WERI-Rb-1 (cell line): Measurements from ENCODE around the gene CNOT10.

Source experiments
- DNase-seq: peaks from one replicate; pipeline ENCODE4 v3.0.0-alpha.2; 2020
- H3K27ac ChIP-seq: fragments of 250-450 bp; sonication (Bioruptor Pico); 2 replicates; pipeline ENCODE4 v1.5.1; 2020; ENCODE audit warnings: mild to moderate bottlenecking, moderate library complexity
- H3K27me3 ChIP-seq: fragments of 250-450 bp; sonication (Bioruptor Pico); 2 replicates; pipeline ENCODE4 v1.5.1; 2021; ENCODE audit warnings: mild to moderate bottlenecking, low read depth, moderate library complexity; ENCODE audit not compliant: insufficient read depth, severe bottlenecking
- H3K36me3 ChIP-seq: fragments of 250-450 bp; sonication (Bioruptor Pico); 2 replicates; pipeline ENCODE4 v1.5.1; 2020; ENCODE audit warnings: mild to moderate bottlenecking, moderate library complexity
- H3K4me3 ChIP-seq: 2 replicates; pipeline ENCODE4 v1.5.1; 2011; ENCODE audit warnings: low read depth, mild to moderate bottlenecking, control low read depth, low read length
- H3K9me3 ChIP-seq: fragments of 250-450 bp; sonication (Bioruptor Pico); 2 replicates; pipeline ENCODE4 v1.5.1; 2021; ENCODE audit warnings: mild to moderate bottlenecking, moderate library complexity; ENCODE audit not compliant: severe bottlenecking
- TF ChIP-seq, protein P1 (sequence below): IDR thresholded peaks from 2 replicates; pipeline ENCODE4 v1.5.1; 2011; ENCODE audit warnings: low read depth, mild to moderate bottlenecking, control low read depth, inconsistent platforms, low read length

Gene CNOT10

DNA sequence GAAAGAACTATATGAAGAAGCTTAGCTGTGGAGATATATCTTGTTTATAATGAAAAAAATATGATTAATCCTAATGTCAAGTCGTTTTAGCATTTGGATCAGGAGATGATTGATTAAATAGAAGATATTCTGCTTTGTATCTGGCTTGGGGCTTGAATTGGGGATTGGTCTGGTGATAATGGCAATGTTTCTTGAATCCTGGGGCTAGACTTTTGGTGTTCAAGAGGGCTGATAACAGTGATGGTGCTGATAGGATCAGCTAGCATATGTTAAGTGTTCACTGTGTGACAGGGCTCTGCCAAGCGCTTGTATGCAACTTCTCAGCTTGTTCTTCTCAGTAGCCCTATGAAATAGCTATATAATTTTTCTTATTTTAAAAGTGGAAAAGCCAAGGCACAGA lies 20.2 kb downstream of the CNOT10 start:
- H3K4me3 ChIP-seq, result no peak overlapping the region
- no peaks in the 10 kb centered on the region for H3K9me3 ChIP-seq
- H3K27me3 ChIP-seq, result no peaks in the 10 kb centered on the region
- no peak for DNase-seq
- H3K36me3 ChIP-seq, result peaks cover 29% of the 10 kb centered on the region
- no peak overlapping the region for H3K27ac ChIP-seq
- TF ChIP-seq, protein P1, sequence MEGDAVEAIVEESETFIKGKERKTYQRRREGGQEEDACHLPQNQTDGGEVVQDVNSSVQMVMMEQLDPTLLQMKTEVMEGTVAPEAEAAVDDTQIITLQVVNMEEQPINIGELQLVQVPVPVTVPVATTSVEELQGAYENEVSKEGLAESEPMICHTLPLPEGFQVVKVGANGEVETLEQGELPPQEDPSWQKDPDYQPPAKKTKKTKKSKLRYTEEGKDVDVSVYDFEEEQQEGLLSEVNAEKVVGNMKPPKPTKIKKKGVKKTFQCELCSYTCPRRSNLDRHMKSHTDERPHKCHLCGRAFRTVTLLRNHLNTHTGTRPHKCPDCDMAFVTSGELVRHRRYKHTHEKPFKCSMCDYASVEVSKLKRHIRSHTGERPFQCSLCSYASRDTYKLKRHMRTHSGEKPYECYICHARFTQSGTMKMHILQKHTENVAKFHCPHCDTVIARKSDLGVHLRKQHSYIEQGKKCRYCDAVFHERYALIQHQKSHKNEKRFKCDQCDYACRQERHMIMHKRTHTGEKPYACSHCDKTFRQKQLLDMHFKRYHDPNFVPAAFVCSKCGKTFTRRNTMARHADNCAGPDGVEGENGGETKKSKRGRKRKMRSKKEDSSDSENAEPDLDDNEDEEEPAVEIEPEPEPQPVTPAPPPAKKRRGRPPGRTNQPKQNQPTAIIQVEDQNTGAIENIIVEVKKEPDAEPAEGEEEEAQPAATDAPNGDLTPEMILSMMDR, result no peak

DNA sequence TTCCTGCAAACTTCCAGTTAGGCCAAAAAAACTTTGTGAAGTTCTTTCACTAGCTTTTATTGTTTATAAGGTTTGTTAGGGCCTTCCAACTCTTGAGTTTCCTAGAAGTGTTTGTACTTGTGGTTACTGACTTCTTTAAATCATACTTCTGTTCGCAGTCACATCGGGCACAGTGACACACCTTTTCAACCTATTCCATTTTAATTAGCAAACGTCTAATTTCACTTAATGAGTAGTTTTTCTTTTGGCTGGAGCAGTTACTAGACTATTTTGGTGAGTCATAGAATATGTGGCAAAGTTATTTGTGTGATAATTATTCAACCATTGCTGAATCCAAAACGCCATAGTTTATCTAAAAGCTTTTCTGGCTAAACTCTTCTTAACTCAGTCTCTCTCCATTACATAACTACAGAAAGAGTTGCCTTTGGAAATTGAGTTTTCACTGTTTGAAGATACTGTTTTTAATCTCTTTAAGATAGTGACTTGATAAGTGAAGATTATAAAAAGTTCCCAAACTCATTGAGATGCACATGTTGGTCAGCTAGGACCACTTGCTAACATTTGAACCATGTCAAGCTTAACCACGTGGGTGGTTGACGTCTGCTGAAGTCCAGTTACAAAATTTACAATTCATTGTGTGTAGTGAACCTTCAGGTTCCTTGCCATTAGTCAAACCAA lies 21.5 kb downstream of the CNOT10 start:
- Histone ChIP-seq H3K4me3 (no peak overlapping the region), H3K27ac (no peak overlapping the region), H3K9me3 (no peaks in the 10 kb centered on the region), H3K27me3 (no peaks in the 10 kb centered on the region), H3K36me3 (peaks cover 41% of the 10 kb centered on the region)
- TF ChIP-seq, protein P1, result no peak
- no peak for DNase-seq

DNA sequence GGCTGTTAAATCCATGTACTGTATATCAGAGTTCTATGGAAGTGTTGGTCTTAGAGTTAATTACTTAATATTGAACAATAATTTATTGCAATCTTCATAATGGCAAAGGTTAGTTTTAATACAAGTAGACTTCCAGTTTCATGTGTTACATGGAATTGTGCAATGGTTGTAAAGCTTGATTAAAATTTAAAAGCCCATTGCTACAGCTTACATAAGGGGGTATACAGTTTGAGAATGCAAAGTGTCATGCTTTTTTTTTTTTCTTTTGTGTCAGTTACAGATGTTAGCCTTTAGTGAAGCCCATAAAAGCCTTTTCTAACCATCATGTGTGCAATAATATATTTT lies 22.0 kb downstream of the CNOT10 start:
- H3K27me3 ChIP-seq, result no peaks in the 10 kb centered on the region
- H3K4me3 ChIP-seq, result no peak overlapping the region
- no peaks in the 10 kb centered on the region for H3K9me3 ChIP-seq
- TF ChIP-seq, protein P1, result no peak
- no peak overlapping the region for H3K27ac ChIP-seq
- peaks cover 41% of the 10 kb centered on the region for H3K36me3 ChIP-seq
- DNase-seq, result no peak

DNA sequence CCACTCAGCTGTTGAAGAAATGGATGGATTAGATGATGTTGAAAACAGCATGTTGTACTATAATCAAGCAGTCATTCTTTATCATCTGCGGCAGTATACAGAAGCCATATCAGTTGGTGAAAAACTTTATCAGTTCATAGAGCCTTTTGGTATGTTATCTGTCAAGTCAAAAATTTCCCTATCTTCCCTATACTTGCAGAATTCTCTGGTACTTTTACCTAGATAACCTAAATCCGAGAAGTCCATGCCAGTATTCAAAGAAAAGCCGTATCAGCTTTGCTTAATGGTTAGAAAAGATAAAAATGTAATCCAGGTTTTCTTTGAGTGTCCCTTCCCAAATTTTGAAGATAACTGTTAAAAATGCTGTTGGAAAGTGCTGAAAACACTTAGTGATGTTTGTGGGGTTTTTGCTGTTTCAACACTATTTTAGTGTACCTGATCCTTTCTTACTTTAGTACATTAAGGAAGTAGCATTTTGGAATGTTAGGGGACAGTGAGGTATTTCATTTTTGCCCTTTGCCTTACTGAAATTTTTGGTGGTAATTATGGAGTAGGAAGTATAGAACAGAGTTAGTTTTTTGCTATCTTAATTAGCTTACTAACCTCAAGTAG lies 23.8 kb downstream of the CNOT10 start:
- peaks cover 53% of the 10 kb centered on the region for H3K36me3 ChIP-seq
- DNase-seq, result no peak
- no peaks in the 10 kb centered on the region for H3K27me3 ChIP-seq
- H3K4me3 ChIP-seq, result no peak overlapping the region
- H3K27ac ChIP-seq, result no peak overlapping the region
- no peaks in the 10 kb centered on the region for H3K9me3 ChIP-seq
- TF ChIP-seq, protein P1, result no peak

DNA sequence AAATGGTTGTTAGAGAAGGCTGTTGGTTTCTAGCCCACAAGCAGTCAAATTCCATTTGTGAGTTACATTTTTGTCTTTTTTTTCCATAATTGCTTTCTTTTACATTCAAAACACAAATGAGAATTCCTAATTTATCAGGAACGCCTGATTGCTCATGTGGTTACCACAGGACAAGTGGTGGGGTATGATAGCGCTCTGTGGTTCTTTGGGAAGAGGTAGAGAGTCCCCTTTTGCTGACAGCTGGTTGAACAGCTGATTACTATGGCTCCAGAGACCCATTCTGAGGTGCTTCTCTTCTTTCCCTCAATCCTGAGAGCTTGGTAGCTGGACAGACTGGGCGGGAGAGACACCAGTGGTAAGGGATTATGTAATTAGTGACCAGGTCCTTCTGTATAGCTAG lies 24.4 kb downstream of the CNOT10 start:
- TF ChIP-seq, protein P1, result no peak
- H3K27ac ChIP-seq, result peak overlapping the region; percentile 25; the same call in 1 of the 2 replicates
- no peaks in the 10 kb centered on the region for H3K9me3 ChIP-seq
- peak; percentile 20 for DNase-seq
- peaks cover 55% of the 10 kb centered on the region for H3K36me3 ChIP-seq
- no peaks in the 10 kb centered on the region for H3K27me3 ChIP-seq
- H3K4me3 ChIP-seq, result no peak overlapping the region
